Activated naive CD4-positive, alpha-beta T cell treated with anti-CD3 and anti-CD28 coated beads, Interleukin-2, amount 10 ng/mL, durations not matched to agents 7 days and 5 days (primary cell): ENCODE results near the gene OTUD3.
A peak's percentile ranks its signal among the peaks of the same experiment; 100 is the strongest.
"Not testable (repeated sequence)": the region's sequence is repeated elsewhere in the genome, so short reads cannot be mapped to it uniquely, and the experiment has no call there.

Source experiments
- CTCF ChIA-PET: fragments of 350-600 bp; sonication (Branson Sonifier 250); formaldehyde crosslinking; loops from one replicate; lab custom pipeline; 2021; ENCODE audit warnings: antibody characterized with exemption; lab: Charles Lee
- DNase-seq: peaks from one replicate; pipeline ENCODE4 v3.0.0-alpha.2; 2020
- H3K27ac Mint-ChIP-seq: one replicate; pipeline ENCODE4 v1.8.0; 2021; ENCODE audit warnings: mild to moderate bottlenecking, moderate library complexity, mixed read lengths
- H3K27me3 Mint-ChIP-seq: one replicate; pipeline ENCODE4 v1.8.0; 2021; ENCODE audit warnings: mild to moderate bottlenecking, mixed read lengths
- H3K36me3 Mint-ChIP-seq: one replicate; pipeline ENCODE4 v1.8.0; 2021; ENCODE audit warnings: mixed read lengths
- H3K4me1 Mint-ChIP-seq: one replicate; pipeline ENCODE4 v1.8.0; 2021; ENCODE audit warnings: mixed read lengths
- H3K4me3 Mint-ChIP-seq: one replicate; pipeline ENCODE4 v1.8.0; 2021; ENCODE audit warnings: mild to moderate bottlenecking, moderate library complexity, mixed read lengths
- H3K9me3 Mint-ChIP-seq: one replicate; pipeline ENCODE4 v1.8.0; 2021; ENCODE audit warnings: mixed read lengths

The OTUD3 gene

DNA sequence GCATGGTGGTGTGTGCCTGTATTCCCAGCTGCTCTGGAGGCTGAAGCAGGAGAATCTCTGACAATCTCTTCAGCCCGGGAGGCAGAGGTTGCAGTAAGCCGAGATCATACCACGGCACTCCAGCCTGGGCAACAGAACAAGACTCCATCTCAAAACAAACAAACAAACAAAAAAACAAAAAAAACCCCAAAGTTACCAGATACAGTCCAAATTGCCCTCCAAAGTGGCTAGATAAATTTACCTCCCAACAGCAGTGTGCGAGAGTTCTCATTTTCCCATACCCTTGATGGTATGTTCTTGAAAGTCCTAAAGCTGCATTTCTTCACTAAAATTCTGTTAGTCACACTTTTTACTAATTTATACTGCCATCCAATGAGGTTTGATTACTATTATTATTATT lies 3.0 kb upstream of the OTUD3 start:
- no peak overlapping the region for H3K27ac Mint-ChIP-seq
- peaks cover 2% of the 10 kb centered on the region for H3K36me3 Mint-ChIP-seq
- peaks cover 20% of the 10 kb centered on the region for H3K27me3 Mint-ChIP-seq
- peaks cover 23% of the 10 kb centered on the region for H3K4me1 Mint-ChIP-seq
- CTCF ChIA-PET, result no interaction called here
- H3K9me3 Mint-ChIP-seq, result peaks cover 4% of the 10 kb centered on the region
- no peak overlapping the region for H3K4me3 Mint-ChIP-seq
- no peak for DNase-seq

DNA sequence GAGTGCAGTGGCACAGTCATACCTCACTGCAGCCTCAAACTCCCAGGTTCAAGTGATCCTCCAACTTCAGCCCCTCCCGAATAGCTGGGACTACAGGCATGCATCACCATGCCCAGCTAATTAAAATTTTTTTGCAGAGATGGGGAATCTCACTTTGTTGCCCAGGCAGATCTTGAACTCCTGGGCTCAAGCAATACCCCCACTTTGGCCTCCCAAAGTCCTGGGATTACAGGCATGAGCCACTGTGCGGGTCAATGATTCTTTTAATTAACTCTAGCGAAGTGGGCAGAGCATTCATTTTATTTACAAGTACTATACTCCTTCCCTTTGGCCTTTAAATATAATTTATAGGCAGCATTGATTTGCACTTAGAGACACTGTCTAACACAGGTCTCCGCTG lies 2.5 kb upstream of the OTUD3 start:
- Mint-ChIP-seq H3K27me3 (peaks cover 20% of the 10 kb centered on the region), H3K9me3 (peaks cover 4% of the 10 kb centered on the region), H3K4me1 (peaks cover 27% of the 10 kb centered on the region), H3K36me3 (peaks cover 2% of the 10 kb centered on the region), H3K27ac (no peak overlapping the region), H3K4me3 (no peak overlapping the region)
- DNase-seq, result no peak
- CTCF ChIA-PET, result no interaction called here

DNA sequence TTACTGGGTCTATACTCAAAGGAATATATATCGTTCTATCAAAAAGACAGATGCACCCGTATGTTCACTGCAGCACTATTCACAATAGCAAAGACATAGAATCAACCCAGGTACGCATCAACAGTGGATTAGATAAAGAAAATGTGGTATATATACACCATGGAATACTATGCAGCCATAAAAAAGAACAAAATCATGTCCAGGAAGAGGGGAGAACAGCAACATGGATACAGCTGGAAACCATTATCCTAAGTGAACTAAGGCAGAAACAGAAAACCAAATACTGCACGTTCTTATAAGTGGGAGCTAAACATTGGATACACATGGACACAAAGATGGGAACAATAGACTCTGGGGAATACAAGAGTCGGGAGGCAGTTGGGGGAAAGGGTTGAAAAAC lies 1.4 kb upstream of the OTUD3 start:
- H3K27ac Mint-ChIP-seq, H3K9me3 Mint-ChIP-seq, DNase-seq, H3K36me3 Mint-ChIP-seq, H3K4me3 Mint-ChIP-seq: not testable (repeated sequence)
- CTCF ChIA-PET, result interaction anchor here (1.1 kb wide), 1 partner anchor 591 kb away, joined by 3 read pairs; no protein-coding TSS in a partner anchor
- peaks cover 17% of the 10 kb centered on the region for H3K27me3 Mint-ChIP-seq
- H3K4me1 Mint-ChIP-seq, result peaks cover 33% of the 10 kb centered on the region

- Mint-ChIP-seq H3K36me3 (peaks cover 4% of the 10 kb centered on the region), H3K27ac (no peak overlapping the region), H3K4me1 (peaks cover 36% of the 10 kb centered on the region), H3K9me3 (peaks cover 4% of the 10 kb centered on the region), H3K4me3 (peak overlapping the region; percentile 85), H3K27me3 (peaks cover 8% of the 10 kb centered on the region)
- no peak for DNase-seq
- CTCF ChIA-PET, result interaction anchor here (0.6 kb wide), 1 partner anchor 222 kb away, joined by 3 read pairs; no protein-coding TSS in a partner anchor
Measured at GRCh38 chr1:19884312-19884711, 2.1 kb downstream of the OTUD3 start.

GRCh38 chr1:19885821-19886220 lies 3.6 kb downstream of the OTUD3 start:
- no peak for DNase-seq
- H3K4me1 Mint-ChIP-seq, result peaks cover 34% of the 10 kb centered on the region
- H3K9me3 Mint-ChIP-seq, result peaks cover 2% of the 10 kb centered on the region
- H3K27me3 Mint-ChIP-seq, result peaks cover 5% of the 10 kb centered on the region
- no peak overlapping the region for H3K27ac Mint-ChIP-seq
- CTCF ChIA-PET, result no interaction called here
- peaks cover 4% of the 10 kb centered on the region for H3K36me3 Mint-ChIP-seq
- no peak overlapping the region for H3K4me3 Mint-ChIP-seq

DNA sequence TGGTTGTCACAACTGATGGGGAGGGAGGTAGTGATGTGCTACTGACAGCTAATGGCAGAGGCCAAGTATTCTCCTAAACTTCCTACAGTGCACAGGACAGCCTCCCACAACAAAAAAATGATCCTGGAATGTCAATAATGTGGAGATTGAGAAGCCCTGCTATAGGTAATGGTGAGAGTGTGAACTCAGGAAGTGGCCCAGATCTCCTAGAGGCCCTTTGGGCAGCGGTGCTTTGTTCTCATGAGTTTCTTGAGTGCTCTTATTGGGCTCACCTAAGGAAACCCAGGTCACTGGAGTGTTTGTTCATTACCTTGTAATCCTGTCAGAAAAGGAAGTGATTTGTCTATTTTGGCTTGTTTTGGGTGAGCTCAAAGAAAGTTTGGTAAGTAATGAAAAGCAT lies 5.9 kb downstream of the OTUD3 start:
- no peak overlapping the region for H3K4me3 Mint-ChIP-seq
- H3K9me3 Mint-ChIP-seq, result no peaks in the 10 kb centered on the region
- peaks cover 16% of the 10 kb centered on the region for H3K36me3 Mint-ChIP-seq
- peaks cover 23% of the 10 kb centered on the region for H3K4me1 Mint-ChIP-seq
- CTCF ChIA-PET, result no interaction called here
- no peak overlapping the region for H3K27ac Mint-ChIP-seq
- DNase-seq, result no peak
- H3K27me3 Mint-ChIP-seq, result no peaks in the 10 kb centered on the region

GRCh38 chr1:19889656-19890055 lies 7.5 kb downstream of the OTUD3 start:
- peaks cover 9% of the 10 kb centered on the region for H3K4me1 Mint-ChIP-seq
- CTCF ChIA-PET, result no interaction called here
- peaks cover 16% of the 10 kb centered on the region for H3K36me3 Mint-ChIP-seq
- no peaks in the 10 kb centered on the region for H3K9me3 Mint-ChIP-seq
- no peak for DNase-seq
- no peaks in the 10 kb centered on the region for H3K27me3 Mint-ChIP-seq
- no peak overlapping the region for H3K27ac Mint-ChIP-seq
- H3K4me3 Mint-ChIP-seq, result no peak overlapping the region

DNA sequence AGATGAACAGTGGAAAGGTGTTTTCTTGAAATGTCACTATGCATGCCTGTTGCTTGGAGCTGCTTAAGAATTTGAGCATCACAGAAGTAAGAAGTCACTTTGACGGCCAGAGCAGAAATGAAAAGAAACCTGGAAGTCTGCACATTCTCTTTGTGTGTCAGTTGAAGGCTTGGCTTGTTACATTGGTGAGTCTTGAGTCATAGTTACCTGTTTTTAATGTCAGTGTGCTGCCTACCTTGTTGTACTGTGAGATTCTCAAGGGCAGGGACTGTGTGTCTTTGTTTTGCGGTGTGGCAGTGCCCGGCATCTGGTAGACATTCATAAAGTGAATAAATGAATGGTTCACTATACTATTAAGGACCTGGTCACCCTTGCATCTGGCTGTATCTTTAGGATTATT lies 9.9 kb downstream of the OTUD3 start:
- no peak overlapping the region for H3K4me3 Mint-ChIP-seq
- no peak for DNase-seq
- peaks cover 27% of the 10 kb centered on the region for H3K36me3 Mint-ChIP-seq
- no peaks in the 10 kb centered on the region for H3K4me1 Mint-ChIP-seq
- no peak overlapping the region for H3K27ac Mint-ChIP-seq
- H3K27me3 Mint-ChIP-seq, result no peaks in the 10 kb centered on the region
- H3K9me3 Mint-ChIP-seq, result no peaks in the 10 kb centered on the region
- CTCF ChIA-PET, result no interaction called here

GRCh38 chr1:19892628-19893168 lies 10.5 kb downstream of the OTUD3 start:
- no peak overlapping the region for H3K4me3 Mint-ChIP-seq
- no peaks in the 10 kb centered on the region for H3K27me3 Mint-ChIP-seq
- peaks cover 31% of the 10 kb centered on the region for H3K36me3 Mint-ChIP-seq
- no peaks in the 10 kb centered on the region for H3K9me3 Mint-ChIP-seq
- no peak overlapping the region for H3K27ac Mint-ChIP-seq
- H3K4me1 Mint-ChIP-seq, result no peaks in the 10 kb centered on the region
- CTCF ChIA-PET, result no interaction called here
- DNase-seq, result no peak

DNA sequence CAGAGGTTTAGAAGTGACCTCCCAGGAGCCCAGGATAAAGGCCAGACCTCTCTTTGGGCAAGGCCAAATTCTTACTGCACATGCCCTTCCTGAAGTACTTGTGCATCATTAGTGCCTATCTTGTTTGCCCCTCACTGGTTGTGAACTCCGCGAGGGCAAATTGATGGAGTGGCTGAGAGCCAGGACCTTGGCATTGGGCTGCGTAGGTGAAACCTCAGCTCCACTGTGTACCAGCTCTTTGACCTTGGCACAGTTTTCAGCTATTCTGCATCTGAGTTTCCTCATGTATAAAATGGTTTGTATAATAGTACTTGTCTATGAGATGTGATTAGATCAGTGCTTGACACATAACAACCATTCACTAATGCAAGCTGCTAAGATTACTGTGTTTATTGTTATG lies 11.5 kb downstream of the OTUD3 start:
- H3K27me3 Mint-ChIP-seq, result no peaks in the 10 kb centered on the region

GRCh38 chr1:19894218-19894617 lies 12.0 kb downstream of the OTUD3 start:
- no peak for DNase-seq
- H3K4me1 Mint-ChIP-seq, result no peaks in the 10 kb centered on the region
- CTCF ChIA-PET, result interaction anchor here (1.2 kb wide), 1 partner anchor 12 kb away, joined by 4 read pairs; the partner anchor contains the start of gene OTUD3
- no peak overlapping the region for H3K4me3 Mint-ChIP-seq
- H3K9me3 Mint-ChIP-seq, result no peaks in the 10 kb centered on the region
- H3K27me3 Mint-ChIP-seq, result no peaks in the 10 kb centered on the region
- H3K36me3 Mint-ChIP-seq, result peaks cover 38% of the 10 kb centered on the region
- H3K27ac Mint-ChIP-seq, result no peak overlapping the region

More for the DNA sequence above, 11.5 kb downstream of the OTUD3 start:
- Mint-ChIP-seq H3K27ac (no peak overlapping the region), H3K36me3 (peaks cover 33% of the 10 kb centered on the region), H3K9me3 (no peaks in the 10 kb centered on the region), H3K4me1 (no peaks in the 10 kb centered on the region), H3K4me3 (no peak overlapping the region)
- CTCF ChIA-PET, result interaction anchor here (1.2 kb wide), 1 partner anchor 11 kb away, joined by 4 read pairs; the partner anchor contains the start of gene OTUD3
- no peak for DNase-seq

GRCh38 chr1:19901653-19902052 lies 19.5 kb downstream of the OTUD3 start:
- Mint-ChIP-seq H3K27ac (no peak overlapping the region), H3K4me1 (no peaks in the 10 kb centered on the region), H3K27me3 (no peaks in the 10 kb centered on the region), H3K4me3 (no peak overlapping the region), H3K36me3 (peaks cover 60% of the 10 kb centered on the region), H3K9me3 (no peaks in the 10 kb centered on the region)
- DNase-seq, result no peak
- CTCF ChIA-PET, result no interaction called here

- CTCF ChIA-PET, result interaction anchor here (1.0 kb wide), 1 partner anchor 14 kb away, joined by 3 read pairs; no protein-coding TSS in a partner anchor
- no peak overlapping the region for H3K27ac Mint-ChIP-seq
Measured at GRCh38 chr1:19903621-19904020, 21.4 kb downstream of the OTUD3 start.

DNA sequence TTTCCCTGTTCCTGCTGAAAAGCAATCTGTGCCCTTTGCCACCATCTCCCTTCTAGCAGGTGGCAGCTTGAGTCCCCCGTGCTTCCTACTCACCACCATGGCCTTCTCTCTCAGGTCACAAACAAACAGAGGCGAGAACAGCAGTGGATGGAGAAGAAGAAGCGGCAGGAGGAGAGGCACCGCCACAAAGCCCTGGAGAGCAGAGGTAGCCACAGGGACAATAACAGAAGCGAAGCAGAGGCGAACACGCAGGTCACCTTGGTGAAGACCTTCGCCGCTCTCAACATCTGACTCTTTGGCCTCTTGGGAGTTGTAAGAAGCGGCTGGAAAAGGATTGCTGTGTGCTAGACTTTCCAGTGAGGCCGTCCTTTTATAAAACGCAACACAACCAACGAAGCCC lies 25.3 kb downstream of the OTUD3 start:
- no peak overlapping the region for H3K4me3 Mint-ChIP-seq
- no peaks in the 10 kb centered on the region for H3K4me1 Mint-ChIP-seq
- H3K9me3 Mint-ChIP-seq, result no peaks in the 10 kb centered on the region
- peaks cover 52% of the 10 kb centered on the region for H3K36me3 Mint-ChIP-seq
- H3K27ac Mint-ChIP-seq, result no peak overlapping the region
- DNase-seq, result no peak
- CTCF ChIA-PET, result interaction anchor here (0.8 kb wide), 1 partner anchor 10 kb away, joined by 3 read pairs; no protein-coding TSS in a partner anchor
- no peaks in the 10 kb centered on the region for H3K27me3 Mint-ChIP-seq

More at GRCh38 chr1:19903621-19904020, 21.4 kb downstream of the OTUD3 start:
- Mint-ChIP-seq H3K9me3 (no peaks in the 10 kb centered on the region), H3K36me3 (peaks cover 67% of the 10 kb centered on the region), H3K4me3 (no peak overlapping the region), H3K27me3 (no peaks in the 10 kb centered on the region), H3K4me1 (no peaks in the 10 kb centered on the region)
- DNase-seq, result no peak

DNA sequence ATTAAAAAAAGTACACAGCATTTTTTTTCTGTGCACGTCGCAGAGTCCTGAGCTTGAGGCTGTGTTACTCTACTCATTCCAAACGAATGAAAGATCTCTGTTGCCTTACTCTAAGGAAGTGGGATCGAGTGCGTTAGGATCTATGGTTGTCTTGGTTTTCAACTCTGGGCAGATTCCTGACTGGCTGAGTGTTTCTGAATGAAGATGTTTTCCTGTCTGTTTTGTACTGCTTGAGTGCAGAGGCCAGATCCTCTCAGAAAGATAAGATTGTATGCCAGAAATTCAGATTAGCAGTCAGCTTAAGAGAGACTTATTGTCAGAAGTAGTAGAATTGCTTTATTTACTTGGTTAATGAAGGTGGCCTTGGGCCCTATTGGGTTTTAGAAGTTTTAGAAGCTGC lies 27.2 kb downstream of the OTUD3 start:
- H3K4me1 Mint-ChIP-seq, result no peaks in the 10 kb centered on the region
- H3K4me3 Mint-ChIP-seq, result no peak overlapping the region
- H3K27me3 Mint-ChIP-seq, result no peaks in the 10 kb centered on the region
- H3K36me3 Mint-ChIP-seq, result peaks cover 45% of the 10 kb centered on the region
- H3K27ac Mint-ChIP-seq, result no peak overlapping the region
- no peaks in the 10 kb centered on the region for H3K9me3 Mint-ChIP-seq
- DNase-seq, result no peak
- CTCF ChIA-PET, result no interaction called here
